ENCODE results near the gene ZNF488. TPM values are rescaled to one million over a fixed set of nuclear protein-coding genes. Genes with fewer than 3 reads are reported as not detected.
A peak's percentile ranks its signal among the peaks of the same experiment; 100 is the strongest.

ZNF488 gene
- total RNA-seq, 2 experiments from 2014 or later = 0.70 to 0.75 TPM

GRCh38 chr10:47368431-47369180 is 15.5 kb downstream of the ZNF488 start:
- ChIA-PET CTCF (interaction anchor here (0.6 to 1.4 kb wide), 2 partner anchors 10 to 53 kb away, joined by 3 read pairs; no protein-coding TSS in a partner anchor), POLR2A (no interaction called here)
- Mint-ChIP-seq H3K9me3 (ENCODE audit: low read depth) (no peaks in the 10 kb centered on the region), H3K4me1 (no peaks in the 10 kb centered on the region), H3K4me3 (no peak overlapping the region), H3K27me3 (peaks cover 2% of the 10 kb centered on the region), H3K27ac (no peak overlapping the region), H3K36me3 (ENCODE audit: low read depth) (no peaks in the 10 kb centered on the region)
- intact Hi-C loops (cut with DNase I, micrococcal nuclease) = no loop called here
- no peak for DNase-seq
- ATAC-seq = no peak

GRCh38 chr10:47367646-47368045 is 16.4 kb downstream of the ZNF488 start:
- Mint-ChIP-seq H3K27ac (no peak overlapping the region), H3K36me3 (ENCODE audit: low read depth) (no peaks in the 10 kb centered on the region), H3K9me3 (ENCODE audit: low read depth) (no peaks in the 10 kb centered on the region), H3K4me3 (no peak overlapping the region), H3K27me3 (peaks cover 2% of the 10 kb centered on the region), H3K4me1 (no peaks in the 10 kb centered on the region)
- intact Hi-C loops (cut with DNase I, micrococcal nuclease) = no loop called here
- CTCF ChIA-PET = interaction anchor here (1.4 kb wide), 1 partner anchor 9 kb away, joined by 3 read pairs; no protein-coding TSS in a partner anchor
- ATAC-seq (no peak), DNase-seq (no peak)
- POLR2A ChIA-PET = no interaction called here

- intact Hi-C loops (cut with DNase I, micrococcal nuclease) = no loop called here
- POLR2A ChIA-PET = no interaction called here
- Mint-ChIP-seq H3K27me3 (peaks cover 2% of the 10 kb centered on the region), H3K9me3 (ENCODE audit: low read depth) (no peaks in the 10 kb centered on the region), H3K4me1 (no peaks in the 10 kb centered on the region), H3K27ac (no peak overlapping the region), H3K4me3 (no peak overlapping the region), H3K36me3 (ENCODE audit: low read depth) (no peaks in the 10 kb centered on the region)
- DNase-seq (no peak), ATAC-seq (no peak)
- CTCF ChIA-PET = interaction anchor here (1.4 kb wide), 1 partner anchor 8 kb away, joined by 3 read pairs; no protein-coding TSS in a partner anchor
These were observed 17.2 kb downstream of the ZNF488 start for GRCh38 chr10:47366731-47367460.

DNA sequence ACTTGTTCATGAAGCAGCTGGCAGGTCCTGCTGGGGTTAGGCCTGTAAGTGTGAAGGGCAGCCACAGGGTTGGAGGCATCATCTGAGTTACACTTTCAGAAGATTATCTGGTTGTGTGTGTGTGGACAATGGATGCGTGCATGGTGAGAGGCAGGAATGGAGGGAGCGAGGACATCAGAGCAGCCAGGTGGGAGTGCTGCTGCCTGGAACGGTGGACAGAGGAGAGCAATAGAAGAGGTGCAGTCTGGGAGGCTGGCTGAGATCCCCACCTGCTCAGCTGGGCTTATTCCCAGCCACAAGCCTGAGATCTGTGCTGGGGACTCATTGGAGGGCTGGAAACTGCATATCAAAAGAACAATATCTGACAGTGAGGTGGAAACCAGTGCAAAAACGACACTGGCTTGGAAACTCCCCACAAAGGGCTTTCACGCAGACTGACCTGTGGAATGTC is 17.9 kb downstream of the ZNF488 start:
- no peak for DNase-seq
- Mint-ChIP-seq H3K4me3 (no peak overlapping the region), H3K27me3 (peaks cover 2% of the 10 kb centered on the region), H3K9me3 (ENCODE audit: low read depth) (no peaks in the 10 kb centered on the region), H3K27ac (no peak overlapping the region), H3K4me1 (no peaks in the 10 kb centered on the region), H3K36me3 (ENCODE audit: low read depth) (no peaks in the 10 kb centered on the region)
- ChIA-PET CTCF (no interaction called here), POLR2A (no interaction called here)
- ATAC-seq = no peak
- intact Hi-C loops (cut with DNase I, micrococcal nuclease) = no loop called here

GRCh38 chr10:47365431-47366180 is 18.5 kb downstream of the ZNF488 start:
- Mint-ChIP-seq H3K27ac (no peak overlapping the region), H3K4me1 (no peaks in the 10 kb centered on the region), H3K9me3 (ENCODE audit: low read depth) (no peaks in the 10 kb centered on the region), H3K27me3 (peaks cover 2% of the 10 kb centered on the region), H3K4me3 (no peak overlapping the region), H3K36me3 (ENCODE audit: low read depth) (no peaks in the 10 kb centered on the region)
- no peak for ATAC-seq
- DNase-seq = no peak
- intact Hi-C loops (cut with DNase I, micrococcal nuclease) = no loop called here
- ChIA-PET CTCF (interaction anchor here (0.7 to 1.4 kb wide), 3 partner anchors 9 to 1194 kb away, joined by 3 read pairs; no protein-coding TSS in a partner anchor), POLR2A (no interaction called here)

GRCh38 chr10:47364911-47365310 is 19.2 kb downstream of the ZNF488 start:
- H3K4me3 Mint-ChIP-seq = no peak overlapping the region
- peaks cover 2% of the 10 kb centered on the region for H3K27me3 Mint-ChIP-seq
- H3K9me3 Mint-ChIP-seq (ENCODE audit: low read depth) = no peaks in the 10 kb centered on the region
- no peak overlapping the region for H3K27ac Mint-ChIP-seq
- CTCF ChIA-PET = interaction anchor here (0.7 to 1.4 kb wide), 3 partner anchors 10 to 1195 kb away, joined by 3 read pairs; no protein-coding TSS in a partner anchor
- intact Hi-C loops (cut with DNase I, micrococcal nuclease) = no loop called here
- no peaks in the 10 kb centered on the region for H3K4me1 Mint-ChIP-seq
- no peak for ATAC-seq
- POLR2A ChIA-PET = no interaction called here
- DNase-seq = no peak
- H3K36me3 Mint-ChIP-seq (ENCODE audit: low read depth) = no peaks in the 10 kb centered on the region

GRCh38 chr10:47364366-47364765 is 19.7 kb downstream of the ZNF488 start:
- intact Hi-C loops (cut with DNase I, micrococcal nuclease) = no loop called here
- H3K36me3 Mint-ChIP-seq (ENCODE audit: low read depth) = no peaks in the 10 kb centered on the region
- ChIA-PET CTCF (interaction anchor here (0.6 to 1.4 kb wide), 3 partner anchors 11 to 278 kb away, joined by 3 to 4 read pairs (median 3); no protein-coding TSS in a partner anchor), POLR2A (no interaction called here)
- H3K27ac Mint-ChIP-seq = no peak overlapping the region
- H3K4me1 Mint-ChIP-seq = no peaks in the 10 kb centered on the region
- H3K4me3 Mint-ChIP-seq = no peak overlapping the region
- DNase-seq (no peak), ATAC-seq (no peak)
- no peaks in the 10 kb centered on the region for H3K9me3 Mint-ChIP-seq (ENCODE audit: low read depth)
- peaks cover 2% of the 10 kb centered on the region for H3K27me3 Mint-ChIP-seq

GRCh38 chr10:47363781-47364180 is 20.3 kb downstream of the ZNF488 start:
- ATAC-seq = no peak
- ChIA-PET POLR2A (no interaction called here), CTCF (interaction anchor here (0.7 to 1.2 kb wide), 2 partner anchors 79 to 278 kb away, joined by 3 read pairs; no protein-coding TSS in a partner anchor)
- DNase-seq = no peak
- intact Hi-C loops (cut with DNase I, micrococcal nuclease) = no loop called here
- no peaks in the 10 kb centered on the region for H3K9me3 Mint-ChIP-seq (ENCODE audit: low read depth)
- H3K4me1 Mint-ChIP-seq = no peaks in the 10 kb centered on the region
- peaks cover 2% of the 10 kb centered on the region for H3K27me3 Mint-ChIP-seq
- H3K4me3 Mint-ChIP-seq = no peak overlapping the region
- no peak overlapping the region for H3K27ac Mint-ChIP-seq
- H3K36me3 Mint-ChIP-seq (ENCODE audit: low read depth) = no peaks in the 10 kb centered on the region

DNA sequence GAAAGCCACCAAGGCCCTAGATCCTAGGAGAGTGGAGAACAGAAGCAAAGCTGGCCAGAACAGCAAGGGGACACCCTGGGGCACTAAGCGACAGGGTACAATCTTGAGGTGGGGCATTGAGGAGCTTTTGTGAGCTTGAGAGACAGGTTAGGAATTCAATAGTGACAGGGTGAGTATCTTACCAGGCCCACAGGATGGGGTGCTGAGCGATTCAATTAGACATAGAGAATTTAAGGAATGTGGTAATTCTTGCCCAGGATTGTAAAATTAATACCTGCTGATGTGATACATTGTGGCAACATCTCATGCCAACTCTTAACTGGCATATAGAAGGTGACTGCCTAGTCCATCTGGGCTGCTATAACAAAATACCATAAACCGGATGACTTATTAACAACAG is 21.9 kb downstream of the ZNF488 start:
- DNase-seq = no peak
- ATAC-seq = no peak
- H3K4me1 Mint-ChIP-seq = no peaks in the 10 kb centered on the region
- no peaks in the 10 kb centered on the region for H3K36me3 Mint-ChIP-seq (ENCODE audit: low read depth)
- ChIA-PET POLR2A (no interaction called here), CTCF (interaction anchor here (0.8 to 1.2 kb wide), 5 partner anchors 9 to 314 kb away, joined by 3 read pairs; no protein-coding TSS in a partner anchor)
- H3K27me3 Mint-ChIP-seq = peaks cover 2% of the 10 kb centered on the region
- no peak overlapping the region for H3K4me3 Mint-ChIP-seq
- intact Hi-C loops (cut with DNase I, micrococcal nuclease) = no loop called here
- no peak overlapping the region for H3K27ac Mint-ChIP-seq
- no peaks in the 10 kb centered on the region for H3K9me3 Mint-ChIP-seq (ENCODE audit: low read depth)

DNA sequence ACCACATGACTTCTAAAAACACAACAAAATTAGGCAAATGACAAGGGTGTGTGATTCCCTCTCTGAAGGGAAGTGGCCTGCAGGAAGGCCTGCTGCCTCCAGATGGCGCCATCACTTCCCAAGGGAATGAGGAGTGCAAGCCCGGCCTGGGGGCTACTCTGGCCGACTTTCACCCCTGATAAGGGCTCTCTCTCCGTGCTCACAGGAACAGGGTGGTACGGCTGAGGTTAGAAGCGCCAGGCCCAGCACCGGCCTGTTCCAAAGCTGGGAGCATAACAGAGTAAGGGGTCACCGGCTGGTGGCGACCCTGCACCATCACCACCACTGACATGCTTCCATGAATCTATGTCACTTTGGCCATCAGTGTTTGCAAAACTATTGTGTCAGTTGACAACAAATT is 22.8 kb downstream of the ZNF488 start:
- no peak overlapping the region for H3K4me3 Mint-ChIP-seq
- ChIA-PET POLR2A (no interaction called here), CTCF (interaction anchor here (0.7 to 1.5 kb wide), 7 partner anchors 8 to 268 kb away, joined by 3 to 6 read pairs (median 3); no protein-coding TSS in a partner anchor)
- no peak for ATAC-seq
- no peaks in the 10 kb centered on the region for H3K9me3 Mint-ChIP-seq (ENCODE audit: low read depth)
- intact Hi-C loops (cut with DNase I, micrococcal nuclease) = no loop called here
- H3K27ac Mint-ChIP-seq = no peak overlapping the region
- H3K4me1 Mint-ChIP-seq = no peaks in the 10 kb centered on the region
- peak; percentile 65 for DNase-seq
- no peaks in the 10 kb centered on the region for H3K36me3 Mint-ChIP-seq (ENCODE audit: low read depth)
- H3K27me3 Mint-ChIP-seq = peaks cover 2% of the 10 kb centered on the region

- Mint-ChIP-seq H3K27ac (no peak overlapping the region), H3K36me3 (ENCODE audit: low read depth) (no peaks in the 10 kb centered on the region), H3K27me3 (peaks cover 2% of the 10 kb centered on the region), H3K4me3 (no peak overlapping the region), H3K4me1 (no peaks in the 10 kb centered on the region), H3K9me3 (ENCODE audit: low read depth) (no peaks in the 10 kb centered on the region)
- ATAC-seq (no peak), DNase-seq (no peak)
- ChIA-PET CTCF (interaction anchor here (1.0 to 1.5 kb wide), 3 partner anchors 12 to 20 kb away, joined by 3 to 6 read pairs (median 3); no protein-coding TSS in a partner anchor), POLR2A (no interaction called here)
- intact Hi-C loops (cut with DNase I, micrococcal nuclease) = no loop called here
These were observed 23.6 kb downstream of the ZNF488 start for GRCh38 chr10:47360419-47361040.
